HG03575 (cell line): Measurements from ENCODE around the gene ADAM33.

Experiments
- ATAC-seq: cut with Tn5 transposase; IDR thresholded peaks from one replicate; pipeline ENCODE4 v1.9.1; 2021; ENCODE audit not compliant: unreplicated experiment, insufficient number of reproducible peaks, low FRiP score; ENCODE audit errors: extremely low read depth

ADAM33 gene

GRCh38 chr20:3692706-3693294 is 11.0 kb upstream of the ADAM33 start:
- ATAC-seq, result no peak

DNA sequence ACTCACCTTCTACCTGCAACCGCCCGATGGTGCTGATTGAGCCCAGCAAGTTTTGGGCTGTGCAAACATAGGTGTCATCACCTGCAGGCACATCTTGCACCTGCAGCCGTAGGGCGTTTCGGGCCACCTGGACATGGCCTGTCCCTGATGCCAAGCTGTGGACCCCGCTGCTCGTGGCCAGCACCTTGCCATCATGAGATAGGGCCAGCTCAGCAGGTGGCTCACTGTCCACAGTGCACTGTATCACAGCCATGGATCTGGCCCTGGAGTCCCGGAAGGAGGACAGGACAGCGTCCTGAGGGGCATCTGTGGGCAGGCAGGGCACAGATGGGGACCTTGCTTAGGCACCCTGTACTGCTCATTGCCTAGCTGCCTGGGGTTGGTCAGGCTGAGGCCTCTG is 10.1 kb upstream of the ADAM33 start:
- ATAC-seq, result no peak

DNA sequence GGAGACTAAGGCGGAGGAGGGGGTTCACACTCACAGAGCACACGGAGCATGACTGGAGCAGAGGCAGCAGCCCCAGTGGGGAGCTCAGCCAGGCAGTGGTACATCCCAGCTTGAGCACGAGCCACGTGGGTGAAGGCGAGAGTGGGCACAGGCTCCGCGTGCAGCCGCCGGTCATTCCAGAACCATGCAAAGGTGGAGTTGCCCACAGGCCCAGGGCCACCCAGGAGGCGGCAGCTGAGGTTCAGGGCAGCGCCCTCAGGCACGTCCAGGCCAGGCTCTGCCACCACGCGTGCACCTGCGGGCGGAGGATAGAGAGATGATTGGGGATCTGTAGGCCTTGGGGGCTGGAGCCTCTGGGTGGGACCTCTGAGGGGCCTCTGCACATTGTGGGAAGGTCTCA is 9.5 kb upstream of the ADAM33 start:
- no peak for ATAC-seq

DNA sequence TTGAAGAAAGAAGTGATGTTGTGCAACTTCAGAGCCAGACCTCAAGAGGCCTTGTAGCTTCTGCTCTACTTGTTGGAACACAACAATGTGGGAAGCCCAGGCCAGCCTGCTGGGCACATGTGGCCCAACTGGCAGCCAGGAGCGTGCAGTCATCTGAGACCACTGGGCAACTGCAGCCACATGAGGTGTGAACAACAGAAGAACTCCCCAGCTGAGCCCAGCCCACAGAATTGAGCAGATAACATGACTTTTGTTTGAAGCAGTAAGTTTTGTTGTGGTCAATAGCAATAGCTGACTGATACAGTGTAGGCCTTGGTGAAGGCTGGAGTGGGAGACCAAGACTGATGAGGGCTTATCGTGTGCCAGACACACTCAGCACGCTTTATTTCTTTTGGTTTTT is 8.6 kb upstream of the ADAM33 start:
- no peak for ATAC-seq

DNA sequence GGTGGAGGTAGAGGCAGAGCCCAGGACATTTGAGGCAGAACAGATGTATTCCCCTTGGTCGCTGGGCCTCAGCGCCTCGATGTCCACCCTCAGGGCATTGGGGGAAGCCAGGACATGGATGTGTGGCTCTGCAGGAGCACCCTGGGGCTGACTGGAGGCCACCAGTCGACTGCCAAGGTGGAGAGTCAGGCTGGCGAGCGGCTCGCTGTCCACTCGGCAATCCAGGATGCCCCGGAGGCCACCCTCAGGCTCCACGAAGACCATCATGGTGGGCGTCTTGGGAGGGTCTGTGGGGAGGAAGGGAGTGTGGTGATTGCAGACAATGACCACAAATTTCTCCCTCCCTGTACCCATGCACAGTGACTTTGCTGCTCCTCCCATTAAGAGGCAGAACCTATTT is 8.2 kb upstream of the ADAM33 start:
- no peak for ATAC-seq

GRCh38 chr20:3687655-3688054 is 5.8 kb upstream of the ADAM33 start:
- no peak for ATAC-seq

DNA sequence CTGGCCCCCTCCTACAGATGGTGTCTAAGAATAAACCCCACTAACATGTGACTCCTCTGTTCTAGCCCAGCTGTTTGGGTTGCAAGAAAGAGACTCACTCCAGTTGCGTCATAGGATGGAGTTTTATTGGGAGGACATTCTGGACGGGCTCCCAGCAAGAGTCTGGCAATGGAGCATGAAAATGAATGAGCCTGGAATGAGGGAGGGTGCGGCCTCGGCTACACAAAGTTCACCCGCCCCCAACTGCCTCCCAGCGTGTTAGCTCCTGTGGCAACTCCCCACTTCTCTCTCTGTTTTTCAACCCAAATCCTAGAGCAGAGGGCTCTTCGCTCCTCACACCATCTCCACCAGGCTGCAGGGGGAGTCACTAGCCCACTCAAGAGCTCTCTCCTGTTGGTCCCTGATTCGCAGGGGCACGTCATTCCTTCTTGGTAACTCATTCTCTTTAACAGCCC is 5.1 kb upstream of the ADAM33 start:
- no peak for ATAC-seq

- no peak for ATAC-seq
Observed at GRCh38 chr20:3686421-3686820, 4.6 kb upstream of the ADAM33 start.

GRCh38 chr20:3685341-3685740 is 3.5 kb upstream of the ADAM33 start:
- no peak for ATAC-seq

GRCh38 chr20:3681352-3681930 is 369 bp downstream of the ADAM33 start:
- ATAC-seq, result no peak

- ATAC-seq, result no peak
Observed at GRCh38 chr20:3680701-3681351, 984 bp downstream of the ADAM33 start.

- no peak for ATAC-seq
Observed at GRCh38 chr20:3679749-3680700, 1.8 kb downstream of the ADAM33 start.

DNA sequence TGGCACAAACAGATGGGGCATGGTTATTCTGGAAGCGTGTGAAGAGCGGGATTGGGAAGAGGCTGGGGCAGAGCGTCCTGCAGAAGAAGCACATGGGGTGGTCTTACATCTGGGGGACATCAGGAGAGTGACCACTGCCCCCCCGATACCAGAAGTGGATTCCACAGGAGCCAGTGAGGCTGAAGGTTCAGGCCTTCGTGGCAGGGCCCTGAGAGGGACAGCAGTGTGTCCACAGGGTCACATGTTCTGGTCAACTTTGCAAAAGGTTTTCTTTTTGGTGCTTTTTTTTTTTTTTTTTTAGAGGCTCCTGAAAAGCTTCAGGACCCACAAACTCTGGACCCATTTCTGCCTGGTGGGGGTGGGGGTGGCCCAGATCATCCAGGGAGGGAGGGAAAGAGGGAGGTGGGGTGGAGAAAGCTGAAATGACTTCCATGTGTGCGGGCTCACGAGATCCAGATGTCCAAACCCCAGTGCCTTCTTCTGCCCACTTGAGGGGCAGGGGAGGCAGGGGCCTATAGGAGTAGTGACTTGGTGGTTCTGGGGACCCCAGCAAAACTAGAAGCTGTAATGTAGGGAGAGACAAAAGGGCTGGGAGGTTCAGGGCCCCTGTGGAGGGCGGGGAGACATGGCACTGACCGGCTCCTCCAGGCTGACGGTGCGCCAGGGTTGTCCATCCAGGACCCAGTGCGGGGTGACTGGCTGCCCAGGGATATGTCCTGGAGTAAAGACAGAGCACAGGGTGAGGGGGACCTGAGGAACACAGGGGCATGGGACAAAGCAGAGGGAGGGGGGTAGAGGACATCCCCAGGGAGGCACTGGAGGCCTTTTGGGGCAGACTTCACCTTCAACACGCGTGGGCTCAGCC is 2.7 kb downstream of the ADAM33 start:
- ATAC-seq, result no peak

- ATAC-seq, result no peak
Observed at GRCh38 chr20:3678198-3678597, 3.6 kb downstream of the ADAM33 start.

GRCh38 chr20:3677733-3678132 is 4.1 kb downstream of the ADAM33 start:
- ATAC-seq, result no peak

- ATAC-seq, result no peak
Observed at GRCh38 chr20:3674995-3675900, 6.6 kb downstream of the ADAM33 start.

- ATAC-seq, result no peak
Observed at GRCh38 chr20:3674447-3674846, 7.4 kb downstream of the ADAM33 start.
